ENCODE measurements around the gene CHPF.

CHPF gene

GRCh38 chr2:219576505-219577388 lies 33.1 kb upstream of the CHPF start (continued):
- TF ChIP-seq SP3 (tag by site-specific recombination; IDR thresholded peaks at IDR 0.05), result no peak
- TF ChIP-seq RBAK (tag by site-specific recombination; IDR thresholded peaks at IDR 0.05), result no peak
- no peak for TF ChIP-seq ZNF530 (tag by site-specific recombination; IDR thresholded peaks at IDR 0.05; ENCODE audit: low read depth)
- peak; percentile 88 for TF ChIP-seq ZSCAN4 (tag by site-specific recombination; IDR thresholded peaks at IDR 0.05)
- TF ChIP-seq ZNF423 (tag by site-specific recombination; IDR thresholded peaks at IDR 0.05), result no peak
- TF ChIP-seq PRDM10 (tag by site-specific recombination; IDR thresholded peaks at IDR 0.05), result peak; percentile 48
- no peak for TF ChIP-seq ZBTB10 (tag by site-specific recombination; IDR thresholded peaks at IDR 0.05)
- TF ChIP-seq SETDB1 (IDR thresholded peaks at IDR 0.05; ENCODE audit: insufficient read length, low read length), result no peak
- peak; percentile 49; the same call in 1 of the 2 replicates for TF ChIP-seq ZNF629 (tag by site-specific recombination; IDR thresholded peaks at IDR 0.05)
- no peak for TF ChIP-seq ZNF529 (tag by site-specific recombination; IDR thresholded peaks at IDR 0.05; ENCODE audit: insufficient replicate concordance)
- no peak for TF ChIP-seq ZNF391 (tag by site-specific recombination; IDR thresholded peaks at IDR 0.05; ENCODE audit: borderline replicate concordance, low read depth)
- TF ChIP-seq ZNF501 (tag by site-specific recombination; IDR thresholded peaks at IDR 0.05), result no peak
- peak; percentile 80 for TF ChIP-seq ZNF600 (tag by site-specific recombination; IDR thresholded peaks at IDR 0.05)
- TF ChIP-seq ZBTB17 (tag by site-specific recombination; IDR thresholded peaks at IDR 0.05), result no peak; the same call in 1 of the 2 replicates
- TF ChIP-seq PRDM6 (tag by site-specific recombination; IDR thresholded peaks at IDR 0.05), result no peak
- TF ChIP-seq ZFP3 (tag by site-specific recombination; IDR thresholded peaks at IDR 0.05; ENCODE audit: low read depth), result no peak
- TF ChIP-seq OSR2 (tag by site-specific recombination; IDR thresholded peaks at IDR 0.05), result peak; percentile 63

Measured in HEK293 (cell line).